CD14-positive monocyte (primary cell): ENCODE measurements around the gene MSN. TPM values are rescaled to one million over a fixed set of nuclear protein-coding genes. Genes with fewer than 3 reads are reported as not detected.

ENCODE experiments used
- DNase-seq, 3 donors: peaks; one replicate each; pipeline ENCODE4 v3.0.0-alpha.2; 2011 to 2022
- H2AFZ ChIP-seq: 2 replicates; pipeline ENCODE4 v1.6.0; 2012; ENCODE audit warnings: mild to moderate bottlenecking, low read depth, low read length, inconsistent platforms; ENCODE audit not compliant: insufficient read depth, poor library complexity, severe bottlenecking
- H3K27ac ChIP-seq, 2 donors: 1 replicate in 1 of 2; 2 replicates in 1 of 2; pipeline ENCODE4 v1.5.1; 2012 to 2013; ENCODE audit warnings: low read length in 2 of 2, control low read depth in 1 of 2, inconsistent platforms in 1 of 2, low read depth in 1 of 2, mild to moderate bottlenecking in 1 of 2
- H3K27me3 ChIP-seq, 2 donors: one replicate each; pipeline versions ENCODE4 v1.6.0 to v1.6.1; 2011 to 2013; ENCODE audit warnings: low read length in 2 of 2; ENCODE audit not compliant: control insufficient read depth in 2 of 2, insufficient read depth in 2 of 2
- H3K36me3 ChIP-seq, 2 donors: replicated peaks in 1 of 2; 1 replicate in 1 of 2; 2 replicates in 1 of 2; pipeline versions ENCODE4 v1.5.1 to v1.6.1; 2012 to 2013; ENCODE audit warnings: low read length in 2 of 2, control low read depth in 1 of 2, inconsistent platforms in 1 of 2, mild to moderate bottlenecking in 1 of 2; ENCODE audit not compliant: insufficient read depth in 2 of 2, control insufficient read depth in 1 of 2
- H3K4me1 ChIP-seq, 2 donors: 1 replicate in 1 of 2; 2 replicates in 1 of 2; pipeline versions ENCODE4 v1.5.1 to v1.6.1; 2012 to 2013; ENCODE audit warnings: low read length in 2 of 2, control low read depth in 1 of 2, inconsistent platforms in 1 of 2, mild to moderate bottlenecking in 1 of 2, moderate library complexity in 1 of 2; ENCODE audit not compliant: insufficient read depth in 2 of 2, control insufficient read depth in 1 of 2
- H3K4me2 ChIP-seq: replicated peaks from 2 replicates; pipeline ENCODE3; 2012; ENCODE audit warnings: low read length, moderate library complexity, mild to moderate bottlenecking; ENCODE audit not compliant: poor library complexity, severe bottlenecking; ENCODE audit errors: extremely low read depth
- H3K4me3 ChIP-seq, 3 experiments: fragments of 200-600 bp in 1 of 3; sonication (generic) in 1 of 3; replicated peaks in 1 of 3; 1 replicate in 2 of 3; 2 replicates in 1 of 3; pipeline ENCODE4 v1.5.1; 2011 to 2013; ENCODE audit warnings: low read length in 3 of 3, mild to moderate bottlenecking in 3 of 3, control low read depth in 2 of 3, low read depth in 2 of 3, inconsistent platforms in 1 of 3, moderate library complexity in 1 of 3
- H3K79me2 ChIP-seq: 2 replicates; pipeline ENCODE4 v1.6.0; 2012; ENCODE audit warnings: mild to moderate bottlenecking, control low read depth, inconsistent platforms, low read length, moderate library complexity; ENCODE audit not compliant: insufficient read depth
- H3K9ac ChIP-seq: 2 replicates; pipeline ENCODE4 v1.6.0; 2017; ENCODE audit warnings: low read length, mild to moderate bottlenecking; ENCODE audit not compliant: insufficient read depth, poor library complexity, severe bottlenecking
- H3K9me3 ChIP-seq, 2 donors: replicated peaks in 1 of 2; 1 replicate in 1 of 2; 2 replicates in 1 of 2; pipeline versions ENCODE4 v1.5.1 to v1.6.1; 2012 to 2013; ENCODE audit warnings: low read length in 2 of 2, control low read depth in 1 of 2; ENCODE audit not compliant: control insufficient read depth in 1 of 2, insufficient read depth in 1 of 2
- H4K20me1 ChIP-seq: 2 replicates; pipeline ENCODE4 v1.6.0; 2012; ENCODE audit warnings: mild to moderate bottlenecking, low read length, control low read depth, moderate library complexity; ENCODE audit not compliant: insufficient read depth
- H3K27ac Mint-ChIP-seq, 7 donors: one replicate each; pipeline ENCODE4 v1.8.0; 2020; ENCODE audit warnings: mild to moderate bottlenecking in 7 of 7, mixed read lengths in 7 of 7, moderate library complexity in 6 of 7, inconsistent platforms in 2 of 7
- H3K27me3 Mint-ChIP-seq, 3 donors: one replicate each; pipeline ENCODE4 v1.8.0; 2021 to 2022; ENCODE audit warnings: low read depth in 3 of 3, mild to moderate bottlenecking in 3 of 3, mixed read lengths in 3 of 3, moderate library complexity in 3 of 3, inconsistent platforms in 1 of 3
- H3K36me3 Mint-ChIP-seq, 2 donors: one replicate each; pipeline ENCODE4 v1.8.0; 2020; ENCODE audit warnings: mixed read lengths in 2 of 2, inconsistent platforms in 1 of 2, mild to moderate bottlenecking in 1 of 2
- H3K4me1 Mint-ChIP-seq: one replicate; pipeline ENCODE4 v1.8.0; 2020; ENCODE audit warnings: mild to moderate bottlenecking, mixed read lengths
- H3K4me3 Mint-ChIP-seq, 2 donors: one replicate each; pipeline ENCODE4 v1.8.0; 2020; ENCODE audit warnings: mild to moderate bottlenecking in 2 of 2, mixed read lengths in 2 of 2, moderate library complexity in 1 of 2
- H3K9me3 Mint-ChIP-seq, 7 donors: one replicate each; pipeline ENCODE4 v1.8.0; 2020 to 2022; ENCODE audit warnings: mixed read lengths in 7 of 7, mild to moderate bottlenecking in 6 of 7, moderate library complexity in 6 of 7, inconsistent platforms in 2 of 7
- CTCF ChIP-seq: fragments of 200-600 bp; IDR thresholded peaks from one replicate; pipeline ENCODE4 v1.8.0; 2022; ENCODE audit warnings: antibody characterized with exemption, mild to moderate bottlenecking
- WGBS: methylation state at CpG from one replicate; pipeline ENCODE4 v1.1.5; 2013; ENCODE audit warnings: missing lambda C conversion rate; ENCODE audit not compliant: insufficient coverage; 5-methylcytosine and 5-hydroxymethylcytosine counted together
- intact Hi-C, 2 donors: fragments of 100-400 bp; cut with micrococcal nuclease; formaldehyde crosslinking; loops; one replicate each; pipeline versions ENCODE4 v1.15.0 to v1.15.1; 2023
- polyA plus RNA-seq, 3 donors: library from polyadenylated mRNA; depleted of rRNA in 1 of 3; unstranded in 2 of 3; stranded (reverse) in 1 of 3; fragments of 300-500 nt in 2 of 3; fragments of >200 nt in 1 of 3; fragmentation: Illumina TruSeq in 2 of 3; gene quantifications; 1 replicate in 2 of 3; 2 replicates in 1 of 3; pipeline ENCODE4 v1.2.3, GENCODE V29; 2012 to 2021

The MSN gene
- polyA plus RNA-seq, 3 donors, result 441 to 888 (median 691) TPM

GRCh38 chrX:65637335-65637734, 30.1 kb upstream of the MSN start:
- H3K36me3 Mint-ChIP-seq, result no peaks in the 10 kb centered on the region
- no peak for DNase-seq
- peaks cover 21% of the 10 kb centered on the region for H3K4me1 Mint-ChIP-seq
- H3K4me1 ChIP-seq, result peaks cover 0 to 4% of the 10 kb centered on the region in 2 donors
- no peak overlapping the region for H3K9ac ChIP-seq
- TF ChIP-seq CTCF, result no peak
- H3K4me2 ChIP-seq, result no peak overlapping the region
- no peaks in the 10 kb centered on the region for H3K79me2 ChIP-seq
- H4K20me1 ChIP-seq, result no peaks in the 10 kb centered on the region
- no peaks in the 10 kb centered on the region for H3K9me3 ChIP-seq
- H3K27me3 ChIP-seq, result peaks cover 0 to 31% of the 10 kb centered on the region in 2 donors
- intact Hi-C loops, result no loop called here
- H3K27ac ChIP-seq, result no peak overlapping the region
- H3K27ac Mint-ChIP-seq, result no peak overlapping the region
- H3K4me3 Mint-ChIP-seq, result no peak overlapping the region
- H3K4me3 ChIP-seq, result no peak overlapping the region
- H3K9me3 Mint-ChIP-seq, result peaks cover 0 to 2% (median 0%) of the 10 kb centered on the region in 7 donors
- H2AFZ ChIP-seq, result no peak overlapping the region
- no CpG with 5 or more reads among the region's 5 CpGs for WGBS
- H3K36me3 ChIP-seq, result no peaks in the 10 kb centered on the region
- H3K27me3 Mint-ChIP-seq, result peaks cover 0 to 50% (median 0%) of the 10 kb centered on the region in 3 donors

GRCh38 chrX:65642914-65643491, 24.5 kb upstream of the MSN start:
- Histone ChIP-seq H3K4me3 (no peak overlapping the region), H3K27me3 (peaks cover 0 to 41% of the 10 kb centered on the region in 2 donors), H3K27ac (no peak overlapping the region), H3K9me3 (no peaks in the 10 kb centered on the region), H3K4me2 (no peak overlapping the region), H4K20me1 (no peaks in the 10 kb centered on the region), H3K4me1 (peaks cover 16 to 17% of the 10 kb centered on the region in 2 donors), H3K36me3 (no peaks in the 10 kb centered on the region), H3K79me2 (no peaks in the 10 kb centered on the region), H2AFZ (no peak overlapping the region), H3K9ac (no peak overlapping the region)
- Mint-ChIP-seq H3K36me3 (no peaks in the 10 kb centered on the region), H3K9me3 (peaks cover 0 to 2% (median 0%) of the 10 kb centered on the region in 7 donors), H3K27me3 (peaks cover 0 to 48% (median 2%) of the 10 kb centered on the region in 3 donors), H3K4me1 (peaks cover 25% of the 10 kb centered on the region), H3K4me3 (no peak overlapping the region), H3K27ac (no peak overlapping the region)
- intact Hi-C loops, result no loop called here
- no peak for TF ChIP-seq CTCF
- WGBS, result no CpG with 5 or more reads among the region's 3 CpGs
- no peak for DNase-seq
